Stimulated activated CD8-positive, alpha-beta memory T cell treated with anti-CD3 and anti-CD28 coated beads, Interleukin-4, amount 100 ng/mL, for 48 hours (primary cell): ENCODE measurements around the gene TMEM254.
"Not testable (repeated sequence)": the region's sequence is repeated elsewhere in the genome, so short reads cannot be mapped to it uniquely, and the experiment has no call there.

ENCODE experiments used
- DNase-seq: peaks from one replicate; pipeline ENCODE4 v3.0.0-alpha.2; 2020

The TMEM254 gene

DNA sequence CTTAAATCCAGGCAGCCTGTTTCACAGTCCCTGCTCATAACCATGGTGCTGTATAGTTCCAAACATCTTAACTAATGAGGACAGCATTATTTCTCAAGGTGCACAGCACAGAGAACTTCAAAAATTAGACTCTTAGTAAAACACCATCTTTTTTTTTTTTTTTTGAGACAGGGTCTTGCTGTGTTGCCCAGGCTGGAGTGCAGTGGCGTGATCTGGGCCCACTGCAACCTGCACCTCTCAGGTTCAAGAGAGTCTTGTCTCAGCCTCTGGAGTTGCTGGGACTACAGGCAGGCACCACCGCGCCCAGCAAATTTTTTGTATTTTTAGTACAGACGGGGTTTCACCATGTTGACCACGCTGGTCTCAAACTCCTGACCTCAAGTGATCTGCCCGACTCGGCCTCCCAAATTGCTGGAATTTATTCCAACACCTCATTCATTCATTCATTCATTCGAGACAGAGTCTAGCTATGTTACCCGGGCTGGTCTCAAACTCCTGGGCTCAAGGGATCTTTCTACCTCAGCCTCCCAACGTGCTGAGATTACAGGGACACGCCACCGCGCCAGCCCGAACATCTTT, 507 bp upstream of the TMEM254 start:
- no peak for DNase-seq

DNA sequence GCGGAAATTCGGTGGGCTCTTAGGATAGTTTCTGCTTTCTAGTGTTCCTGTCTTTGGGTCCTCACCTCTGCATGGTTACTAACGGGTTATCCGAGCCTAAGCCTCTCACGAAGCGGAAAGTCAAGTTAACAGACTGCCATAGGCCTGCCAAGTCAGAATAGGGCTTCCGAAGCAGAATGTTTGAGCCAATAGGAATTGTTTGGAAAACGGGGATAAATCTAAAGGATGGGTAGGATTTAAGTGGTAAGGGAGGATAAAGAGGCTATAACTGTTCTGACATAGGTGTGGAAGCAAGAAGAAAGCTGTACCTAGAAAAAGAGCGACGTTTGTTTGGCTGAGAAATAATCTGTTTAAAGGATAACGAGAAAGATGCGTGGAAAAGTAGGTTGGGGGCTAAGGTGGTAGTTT, 851 bp downstream of the TMEM254 start:
- DNase-seq = no peak

DNA sequence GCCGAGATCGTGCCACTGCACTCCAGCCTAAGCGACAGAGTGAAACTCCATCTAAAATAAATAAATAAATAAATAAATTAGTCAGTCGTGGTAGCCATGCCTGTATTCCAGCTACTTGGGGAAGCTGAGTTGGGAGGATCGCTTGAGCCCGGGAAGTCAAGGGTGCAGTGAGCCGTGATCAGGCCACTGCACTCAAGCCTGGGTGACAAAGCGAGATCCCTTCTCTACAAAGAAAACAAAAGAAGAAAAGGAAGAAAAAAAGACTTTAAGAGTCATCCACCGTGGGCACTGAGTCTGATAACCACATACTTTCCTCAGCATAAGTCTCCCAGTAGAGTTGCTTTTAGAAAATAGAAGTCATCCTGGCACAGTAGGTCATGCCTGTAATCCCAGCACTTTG, 2.6 kb downstream of the TMEM254 start:
- no peak for DNase-seq

DNA sequence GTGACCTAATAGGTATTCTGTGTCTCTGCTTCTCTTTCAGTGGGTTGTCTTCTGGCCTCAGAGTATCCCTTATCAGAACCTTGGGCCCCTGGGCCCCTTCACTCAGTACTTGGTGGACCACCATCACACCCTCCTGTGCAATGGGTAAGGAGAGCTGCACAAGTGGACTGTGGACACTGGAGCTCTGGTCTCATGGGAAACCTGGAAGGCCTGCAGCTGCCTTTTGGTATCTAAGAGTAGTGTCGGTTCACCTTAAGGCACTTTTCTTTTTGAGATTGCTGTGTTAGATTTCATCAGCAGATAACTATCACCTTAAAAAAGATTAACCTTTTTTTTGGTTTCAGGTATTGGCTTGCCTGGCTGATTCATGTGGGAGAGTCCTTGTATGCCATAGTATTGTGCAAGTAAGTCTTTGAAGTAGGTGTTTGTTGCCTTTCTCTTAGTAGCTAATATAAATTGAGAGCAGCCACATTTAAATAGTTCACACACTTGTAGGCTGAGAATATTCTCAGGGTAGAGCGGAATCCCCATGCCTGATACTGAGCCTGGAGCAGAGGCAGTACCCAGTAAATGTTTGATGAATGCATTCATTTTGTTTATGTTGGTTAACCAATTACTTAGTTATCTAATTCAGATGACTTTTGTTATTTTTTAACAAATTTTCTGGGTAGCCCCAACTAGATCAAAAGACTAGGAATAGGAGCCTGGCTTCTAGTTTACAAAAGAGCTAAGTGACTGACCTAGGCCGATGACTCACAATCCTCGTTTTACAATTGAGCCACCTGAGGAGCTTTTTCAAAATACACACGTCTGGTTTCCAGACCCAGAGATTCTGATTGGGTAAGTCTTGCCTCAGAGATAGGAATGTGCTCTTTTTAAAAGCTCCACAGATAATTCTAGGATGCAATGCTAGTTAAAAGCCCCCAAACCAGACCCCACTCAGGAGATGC, 3.6 kb downstream of the TMEM254 start:
- DNase-seq = no peak

DNA sequence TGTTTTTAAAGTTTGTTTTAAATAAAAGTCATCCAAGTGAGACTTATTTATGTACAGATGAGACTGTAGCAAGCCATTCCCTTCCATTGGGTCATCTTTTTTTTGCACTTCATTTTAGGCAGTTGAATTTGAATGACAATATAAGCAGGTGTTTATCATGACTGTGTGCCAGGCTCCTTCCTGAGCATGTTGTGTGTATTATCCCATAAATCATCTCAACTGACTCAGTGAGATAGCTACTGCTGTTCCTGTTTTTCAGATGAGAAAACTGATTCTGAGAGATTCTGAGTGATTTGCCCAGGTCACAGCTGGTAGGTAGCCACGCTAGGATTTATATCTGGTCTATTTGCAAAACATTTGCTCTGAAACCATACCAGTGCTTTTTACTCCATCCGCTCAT, 11.7 kb downstream of the TMEM254 start:
- no peak for DNase-seq

DNA sequence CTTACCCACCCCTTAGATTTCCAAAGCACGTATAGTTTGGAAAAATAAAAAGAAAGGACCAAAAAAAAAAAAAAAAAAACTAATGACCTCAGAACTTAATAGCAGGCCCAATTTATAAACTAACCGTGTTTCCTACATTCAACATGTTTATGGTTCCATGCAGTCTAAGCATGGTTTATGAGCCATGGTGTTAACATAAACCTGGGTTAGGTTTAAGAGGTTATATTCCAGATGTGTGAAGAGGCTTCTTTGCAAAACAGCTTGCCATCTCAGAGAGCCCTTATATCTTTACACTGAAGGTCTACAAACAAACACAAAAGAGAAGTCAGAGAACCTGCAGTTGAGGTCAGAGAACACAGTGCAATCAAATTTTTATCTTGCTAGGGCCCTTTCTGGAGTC, 15.8 kb downstream of the TMEM254 start:
- DNase-seq = no peak

DNA sequence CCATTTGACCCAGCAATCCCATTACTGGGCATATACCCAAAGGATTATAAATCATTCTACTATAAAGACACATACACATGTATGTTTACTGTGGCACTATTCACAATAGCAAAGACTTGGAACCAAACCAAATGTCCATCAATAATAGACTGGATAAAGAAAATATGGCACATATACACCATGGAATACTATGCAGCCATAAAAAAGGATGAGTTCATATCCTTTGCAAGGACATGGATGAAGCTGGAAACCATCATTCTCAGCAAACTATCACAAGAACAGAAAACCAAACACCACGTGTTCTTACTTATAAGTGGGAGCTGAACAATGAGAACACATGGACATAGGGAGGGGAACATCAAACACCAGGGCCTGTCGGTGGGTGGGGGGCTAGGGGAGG, 19.8 kb downstream of the TMEM254 start:
- not testable (repeated sequence) for DNase-seq

DNA sequence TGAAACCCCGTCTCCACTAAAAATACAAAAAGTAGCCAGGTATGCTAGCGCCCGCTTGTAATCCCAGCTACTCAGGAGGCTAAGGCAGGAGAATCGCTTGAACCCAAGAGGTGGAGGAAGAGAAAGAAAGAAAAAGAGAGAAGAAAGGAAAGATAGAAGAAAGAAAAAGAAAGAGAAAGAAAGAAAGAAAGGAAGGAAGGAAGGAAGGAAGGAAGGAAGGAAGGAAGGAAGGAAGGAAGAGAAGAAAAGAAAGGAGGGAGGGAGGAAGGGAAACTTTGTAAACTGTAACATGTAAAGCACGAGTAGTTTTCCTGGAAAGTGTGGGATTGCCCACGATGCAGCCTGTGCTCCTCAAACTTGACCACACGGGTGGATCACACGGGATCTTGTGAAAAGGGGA, 20.8 kb downstream of the TMEM254 start:
- not testable (repeated sequence) for DNase-seq

DNA sequence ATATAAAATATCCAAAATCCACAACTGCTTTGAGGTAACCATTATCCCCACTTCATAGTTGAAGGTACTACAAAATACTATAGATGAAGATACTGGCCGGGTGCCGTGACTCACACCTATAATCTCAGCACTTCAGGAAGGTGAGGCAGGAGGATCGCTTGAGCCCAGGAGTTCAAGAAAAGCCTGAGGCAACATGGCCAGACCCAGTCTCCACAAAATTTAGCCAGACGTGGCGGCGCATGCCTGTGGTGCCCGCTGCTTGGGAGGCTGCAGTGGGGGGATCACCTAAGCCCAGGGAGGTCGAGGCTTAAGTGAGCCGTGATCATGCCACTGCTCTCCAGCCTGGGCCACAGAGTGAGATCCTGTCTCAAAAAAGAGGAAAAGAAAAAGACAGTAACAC, 21.7 kb downstream of the TMEM254 start:
- no peak for DNase-seq

DNA sequence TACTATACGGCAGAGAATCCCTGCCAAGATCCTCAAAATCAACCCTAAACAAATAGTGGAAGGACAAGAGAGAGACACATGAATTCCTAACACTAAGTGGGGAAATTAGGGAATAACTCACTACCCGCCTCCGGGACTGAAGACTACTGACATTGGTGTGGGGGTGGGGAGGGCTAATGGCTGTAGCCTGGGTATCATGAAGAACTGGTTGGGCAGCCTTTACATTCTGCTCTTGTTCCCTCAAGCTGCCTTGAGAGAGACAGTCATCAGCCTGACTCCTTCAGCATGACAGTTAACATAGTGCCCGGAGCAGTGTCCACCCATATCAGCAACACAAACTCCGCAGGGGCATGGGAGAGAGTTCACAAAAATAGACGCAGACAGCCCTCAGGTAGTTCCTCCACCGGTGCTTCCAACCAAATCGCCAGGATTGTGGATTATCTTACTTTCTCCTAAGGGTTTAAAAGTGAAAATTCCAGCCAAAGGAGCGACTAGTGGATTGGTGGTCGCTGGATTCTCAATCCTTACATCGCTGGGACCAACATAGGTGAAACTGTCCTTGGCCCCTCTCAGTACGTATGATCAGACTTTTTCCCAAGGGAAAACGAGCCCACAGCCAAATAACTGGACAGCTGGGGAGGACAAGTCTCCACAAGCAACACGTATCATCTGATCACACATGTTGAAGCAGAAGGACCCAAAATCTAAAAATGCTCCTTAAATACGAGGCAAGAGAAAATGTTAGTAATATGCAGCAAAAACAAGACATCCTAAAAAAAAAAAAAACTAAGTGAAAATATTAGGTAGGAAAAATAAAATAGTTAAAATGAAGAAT, 22.6 kb downstream of the TMEM254 start:
- no peak for DNase-seq

DNA sequence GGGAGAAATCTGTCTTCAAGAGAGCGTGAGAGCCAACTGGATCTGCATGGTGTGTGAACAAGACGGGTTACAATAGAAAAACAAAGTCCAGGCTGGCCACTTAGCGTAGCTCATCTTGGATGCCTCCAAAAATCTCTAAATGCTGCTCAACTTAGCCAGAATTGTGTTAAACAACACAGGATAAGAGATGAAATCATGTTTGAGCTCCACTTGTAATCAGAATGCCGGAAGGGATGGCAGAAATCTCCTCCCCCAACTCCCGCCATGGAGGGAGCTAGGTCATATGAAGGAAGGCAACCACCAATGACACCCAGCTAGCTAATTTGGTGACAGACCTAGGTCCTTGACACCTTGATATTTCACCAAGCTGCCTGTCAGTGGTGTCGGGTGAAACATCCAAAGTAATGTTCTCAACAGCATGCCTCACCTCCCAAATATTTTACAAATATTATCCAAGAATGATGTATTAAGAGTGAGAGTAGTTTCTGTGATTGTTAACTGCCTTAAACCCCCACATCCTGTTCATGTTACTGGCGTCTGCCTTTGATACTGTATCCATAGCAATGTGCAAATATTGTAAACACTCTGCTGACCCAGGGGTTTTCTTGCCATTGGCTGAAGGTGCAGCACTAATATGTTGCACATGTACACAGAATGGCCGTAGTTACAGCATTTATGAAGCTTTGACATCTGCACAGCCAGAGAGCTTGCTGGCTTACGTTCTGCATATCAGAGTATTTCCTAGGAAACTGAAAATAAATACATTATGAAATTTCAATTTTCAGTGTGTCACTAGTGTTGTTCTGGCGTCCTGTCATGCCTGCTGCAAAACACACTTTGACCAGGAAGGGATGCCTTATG, 25.8 kb downstream of the TMEM254 start:
- DNase-seq = no peak

DNA sequence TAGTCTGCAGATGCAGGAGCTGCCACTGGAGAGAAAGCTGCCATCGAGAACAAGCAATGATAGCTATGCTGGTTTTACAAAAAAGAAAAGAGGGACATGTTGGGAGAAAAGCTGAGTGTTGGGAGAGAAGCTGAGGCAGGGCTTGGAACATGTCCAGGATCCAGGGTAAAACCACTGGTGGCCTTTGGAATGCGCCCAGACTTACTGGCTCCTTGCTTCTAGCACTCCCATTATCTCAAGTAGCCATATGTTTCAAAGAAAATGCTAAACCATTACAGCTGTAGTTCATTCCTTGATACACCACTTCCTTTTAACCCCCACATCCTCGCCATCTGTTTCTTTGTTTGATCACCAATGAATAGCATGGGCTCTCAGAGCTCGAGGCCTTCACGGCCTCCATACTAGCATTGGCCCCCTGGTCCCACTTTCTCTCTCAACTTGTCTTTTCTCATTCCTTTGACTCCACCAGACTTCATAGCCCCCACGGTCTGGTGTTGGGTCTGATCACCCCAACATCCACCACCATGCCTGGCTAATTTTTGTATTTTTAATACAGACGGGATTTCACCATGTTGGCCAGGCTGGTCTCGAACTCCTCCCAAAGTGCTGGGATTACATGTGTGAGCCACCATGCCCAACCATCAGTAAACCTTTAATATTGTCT, 30.2 kb downstream of the TMEM254 start:
- no peak for DNase-seq

DNA sequence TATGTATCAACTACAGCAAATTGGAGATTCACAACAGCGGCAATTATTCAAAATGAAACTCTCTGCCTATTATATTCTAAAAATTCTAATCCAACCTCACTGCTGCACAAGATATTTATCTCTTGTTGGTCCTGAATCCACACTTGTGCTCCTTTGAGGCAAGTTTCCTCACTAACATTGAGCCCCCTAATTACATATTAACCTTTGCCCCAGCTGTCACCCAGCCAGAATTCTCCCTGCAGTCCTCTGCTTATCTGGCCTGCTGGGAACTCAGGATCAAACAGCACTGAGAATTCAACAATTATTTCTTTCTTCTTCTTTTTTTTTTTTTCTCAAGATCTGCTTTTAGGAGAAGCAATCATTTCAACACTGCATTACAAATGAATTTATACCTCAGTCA, 32.5 kb downstream of the TMEM254 start:
- no peak for DNase-seq

DNA sequence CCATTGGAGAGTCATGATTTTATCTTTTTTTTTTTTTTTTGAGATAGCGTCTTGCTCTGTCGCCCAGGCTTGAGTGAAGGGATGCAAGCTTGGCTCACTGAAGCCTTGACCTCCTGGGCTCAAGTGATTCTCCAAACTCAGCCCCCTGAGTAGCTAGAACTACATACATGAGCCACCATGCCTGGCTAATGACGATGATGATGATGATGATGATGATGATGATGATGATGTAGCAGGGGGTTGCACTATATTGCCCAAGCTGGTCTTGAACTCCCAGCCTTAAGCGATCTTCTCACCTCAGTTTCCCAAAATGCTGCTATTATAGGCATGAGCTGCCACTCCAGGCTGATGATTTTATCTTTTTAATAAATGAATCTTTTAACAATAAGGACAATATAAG, 40.2 kb downstream of the TMEM254 start:
- DNase-seq = no peak

DNA sequence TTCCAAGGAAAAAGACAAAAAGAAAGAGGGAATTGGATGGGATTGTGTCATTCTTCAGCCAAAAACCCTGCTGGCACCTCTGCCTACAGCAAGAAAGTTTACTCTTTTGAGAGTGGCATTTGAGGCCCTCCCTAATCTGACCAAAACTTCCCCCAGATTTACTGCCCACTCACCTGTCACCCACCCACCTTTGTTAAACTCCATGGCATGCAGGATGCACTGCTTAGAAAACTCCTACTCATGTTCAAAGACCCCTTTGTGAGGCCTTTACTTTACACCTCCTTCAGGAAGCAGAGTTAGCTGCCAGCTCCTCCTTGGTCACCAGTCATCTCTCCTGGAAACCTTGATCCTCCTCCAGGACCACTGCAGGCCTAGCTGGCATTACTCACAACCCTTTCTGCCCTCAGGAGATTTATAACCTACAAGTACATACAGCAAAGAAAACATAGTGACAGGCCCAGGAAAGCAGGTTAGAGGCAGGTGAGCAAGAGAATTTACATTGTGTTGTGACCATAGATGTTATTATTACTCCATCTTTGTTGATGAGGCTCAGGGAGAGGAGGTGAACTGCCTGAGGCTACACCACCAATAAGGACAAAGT, 43.7 kb downstream of the TMEM254 start:
- no peak for DNase-seq

DNA sequence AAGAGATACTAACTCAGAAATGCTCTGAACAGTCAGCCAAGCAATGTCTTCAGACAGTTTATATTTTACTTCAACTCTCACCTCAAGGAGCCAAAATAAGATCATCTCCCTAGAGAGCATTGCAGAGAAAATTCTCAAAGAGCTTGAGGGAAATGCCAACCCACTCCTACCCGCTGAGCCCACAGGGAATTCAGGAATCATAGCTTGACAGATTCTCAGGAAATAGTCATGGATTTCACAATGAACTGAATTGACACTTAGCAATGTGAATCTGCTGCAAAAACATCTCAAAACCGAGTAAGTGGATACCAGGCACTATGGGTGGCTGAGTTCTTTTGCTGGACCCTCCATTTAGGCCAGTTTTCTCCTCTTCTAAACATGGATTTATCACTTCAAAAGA, 44.3 kb downstream of the TMEM254 start:
- DNase-seq = no peak

DNA sequence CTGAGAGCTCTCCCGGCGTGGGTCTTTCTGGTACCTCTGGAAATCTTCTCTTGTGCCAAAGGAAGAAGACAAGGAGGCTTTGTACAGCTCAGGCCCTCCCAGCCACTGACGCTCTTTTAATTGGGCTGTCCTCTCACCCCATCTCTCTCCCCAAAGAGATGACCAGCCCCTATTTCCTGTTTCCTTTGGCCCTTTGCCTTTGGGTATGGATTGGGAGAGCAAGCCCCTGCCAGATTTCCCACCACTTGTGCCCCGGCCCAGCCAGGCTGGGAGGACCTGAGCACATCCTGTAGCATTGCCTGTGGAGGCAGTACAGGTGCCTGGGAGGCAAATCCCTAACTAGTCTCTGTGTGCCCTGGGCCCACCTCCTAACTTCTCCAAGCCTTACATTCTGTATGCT, 48.4 kb downstream of the TMEM254 start:
- DNase-seq = no peak

DNA sequence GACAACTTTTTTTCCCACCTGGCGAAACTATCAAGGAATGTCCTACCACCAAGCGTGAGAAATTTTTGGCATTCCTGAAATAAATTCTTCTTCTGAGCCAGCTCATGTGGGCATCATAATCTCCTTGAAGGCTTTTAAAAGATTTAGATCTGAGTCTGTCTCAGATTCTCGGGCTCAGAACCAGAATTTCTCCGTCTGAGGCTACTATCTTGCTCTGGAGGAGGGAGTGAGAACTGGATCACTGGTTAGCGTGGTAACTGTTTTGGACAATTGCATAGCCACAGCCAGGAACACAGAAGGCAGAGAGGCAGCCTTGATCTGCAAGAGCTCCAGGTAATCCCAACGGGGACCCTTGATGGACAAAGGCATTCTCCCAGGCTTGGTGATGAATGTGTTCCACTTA, 53.0 kb downstream of the TMEM254 start:
- DNase-seq = no peak

DNA sequence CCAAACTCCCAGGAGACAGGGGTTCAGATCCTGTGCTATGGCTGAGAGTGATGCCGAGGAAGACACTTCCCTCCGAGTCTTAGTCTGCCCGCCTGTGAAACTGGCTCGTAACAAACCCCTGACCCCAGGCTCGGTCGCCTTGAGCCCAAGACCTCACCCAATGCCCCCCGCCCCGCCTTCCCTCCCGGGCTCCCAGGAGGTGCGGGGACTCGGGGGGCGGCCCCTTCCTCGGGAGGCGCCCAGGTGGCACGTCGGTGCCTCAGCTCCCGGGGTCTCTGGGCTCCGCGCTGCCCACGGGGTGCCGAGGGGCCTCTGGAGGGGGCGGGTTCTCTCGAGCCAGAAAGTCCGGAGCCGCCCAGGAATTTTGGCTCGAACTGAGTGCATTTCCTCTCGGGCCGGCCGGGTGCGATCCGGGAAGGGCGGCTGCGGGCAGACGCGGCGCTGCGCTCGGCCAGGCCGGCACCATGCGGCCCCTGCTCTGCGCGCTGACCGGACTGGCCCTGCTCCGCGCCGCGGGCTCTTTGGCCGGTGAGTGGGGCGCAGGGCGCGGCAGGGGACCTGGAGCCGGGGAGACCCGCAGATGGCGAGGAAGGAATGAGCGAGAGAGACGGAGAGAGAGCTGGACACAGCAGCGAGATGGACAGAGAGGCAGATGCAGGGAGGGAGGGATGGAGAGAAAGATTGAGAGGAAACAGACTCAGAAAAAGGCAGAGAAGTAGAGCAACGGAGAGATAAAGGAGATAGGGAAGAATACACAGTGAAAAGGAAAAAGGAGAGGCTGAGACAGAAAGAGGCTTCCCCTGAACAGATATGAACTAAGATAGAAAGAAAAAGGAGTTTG, 54.1 kb downstream of the TMEM254 start, which contains the start of gene PLAC9:
PLAC9 (plus strand) TSS at position 432 of the 841 bp plus-strand sequence; CDS start at position 465, 33 bp downstream.
- no peak for DNase-seq

DNA sequence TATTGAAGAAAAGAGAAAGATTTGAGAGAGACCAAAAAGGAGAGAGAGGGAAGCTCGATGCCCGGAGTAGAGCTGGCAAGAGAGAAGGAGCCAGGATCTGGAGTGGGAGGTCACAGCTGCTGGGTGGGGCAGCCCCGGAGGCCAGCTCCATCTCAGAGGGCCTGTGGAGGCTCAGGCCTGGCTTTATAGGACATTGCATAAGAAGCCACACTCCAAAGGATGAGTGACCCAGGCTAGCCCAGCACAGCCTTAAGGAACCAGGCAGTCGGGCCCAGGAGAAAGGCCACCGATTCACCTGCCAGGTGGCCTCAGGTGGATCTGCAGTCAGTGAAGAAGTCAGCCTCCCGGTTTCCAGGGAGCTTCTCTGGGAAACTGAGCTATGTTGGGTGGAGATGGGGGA, 54.7 kb downstream of the TMEM254 start:
- no peak for DNase-seq

DNA sequence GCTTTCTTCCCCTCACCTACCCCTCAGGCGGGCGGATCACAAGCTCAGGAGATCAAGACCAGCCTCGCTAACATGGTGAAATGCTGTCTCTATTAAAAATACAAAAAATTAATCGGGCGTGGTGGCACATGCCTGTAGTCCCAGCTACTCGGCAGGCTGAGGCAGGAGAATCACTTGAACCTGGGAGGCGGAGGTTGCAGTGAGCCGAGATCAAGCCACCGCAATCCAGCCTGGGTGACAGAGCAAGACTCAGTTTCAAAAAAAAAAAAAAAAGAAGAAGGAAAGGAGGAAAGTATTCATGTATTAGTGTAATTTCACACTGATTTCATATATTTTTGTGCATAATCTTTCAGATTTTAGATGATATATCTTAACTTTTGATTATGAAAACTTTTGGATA, 55.2 kb downstream of the TMEM254 start:
- DNase-seq = not testable (repeated sequence)
